ENCODE measurements around the gene TNFSF11.

TNFSF11 gene

GRCh38 chr13:42533336-42533591, 40.7 kb upstream of the TNFSF11 start:
- no peak for DNase-seq (ENCODE audit: extremely low read depth, low read depth)
- no peak overlapping the region for H3K4me3 ChIP-seq (replicated peaks; ENCODE audit: low read depth, low read length)
- TF ChIP-seq CTCF (IDR thresholded peaks at IDR 0.05; ENCODE audit: low read depth, low read length, missing control alignments) = no peak

- DNase-seq (ENCODE audit: extremely low read depth, low read depth) = no peak
- H3K4me3 ChIP-seq (replicated peaks; ENCODE audit: low read depth, low read length) = no peak overlapping the region
- TF ChIP-seq CTCF (IDR thresholded peaks at IDR 0.05; ENCODE audit: low read depth, low read length, missing control alignments) = no peak
These were observed 39.2 kb upstream of the TNFSF11 start for GRCh38 chr13:42534785-42535184.

- no peak for TF ChIP-seq CTCF (IDR thresholded peaks at IDR 0.05; ENCODE audit: low read depth, low read length, missing control alignments)
- H3K4me3 ChIP-seq (replicated peaks; ENCODE audit: low read depth, low read length) = no peak overlapping the region
- no peak for DNase-seq (ENCODE audit: extremely low read depth, low read depth)
These were observed 35.0 kb upstream of the TNFSF11 start for GRCh38 chr13:42538996-42539395.

- H3K4me3 ChIP-seq (replicated peaks; ENCODE audit: low read depth, low read length) = no peak overlapping the region
- DNase-seq (ENCODE audit: extremely low read depth, low read depth) = no peak
- no peak for TF ChIP-seq CTCF (IDR thresholded peaks at IDR 0.05; ENCODE audit: low read depth, low read length, missing control alignments)
These were observed 34.3 kb upstream of the TNFSF11 start for GRCh38 chr13:42539670-42540069.

- no peak overlapping the region for H3K4me3 ChIP-seq (replicated peaks; ENCODE audit: low read depth, low read length)
- no peak for DNase-seq (ENCODE audit: extremely low read depth, low read depth)
- TF ChIP-seq CTCF (IDR thresholded peaks at IDR 0.05; ENCODE audit: low read depth, low read length, missing control alignments) = no peak
These were observed 30.6 kb upstream of the TNFSF11 start for GRCh38 chr13:42543215-42543797.

GRCh38 chr13:42544246-42544926, 29.6 kb upstream of the TNFSF11 start:
- DNase-seq (ENCODE audit: extremely low read depth, low read depth) = no peak
- TF ChIP-seq CTCF (IDR thresholded peaks at IDR 0.05; ENCODE audit: low read depth, low read length, missing control alignments) = no peak
- no peak overlapping the region for H3K4me3 ChIP-seq (replicated peaks; ENCODE audit: low read depth, low read length)

GRCh38 chr13:42545842-42546241, 28.1 kb upstream of the TNFSF11 start:
- no peak for DNase-seq (ENCODE audit: extremely low read depth, low read depth)
- no peak for TF ChIP-seq CTCF (IDR thresholded peaks at IDR 0.05; ENCODE audit: low read depth, low read length, missing control alignments)
- H3K4me3 ChIP-seq (replicated peaks; ENCODE audit: low read depth, low read length) = no peak overlapping the region

Measured in HFF-Myc (cell line).